ENCODE data around the gene BUD23.
A peak's percentile ranks its signal among the peaks of the same experiment; 100 is the strongest.
"Not testable (repeated sequence)": the region's sequence is repeated elsewhere in the genome, so short reads cannot be mapped to it uniquely, and the experiment has no call there.

The BUD23 gene, protein sequence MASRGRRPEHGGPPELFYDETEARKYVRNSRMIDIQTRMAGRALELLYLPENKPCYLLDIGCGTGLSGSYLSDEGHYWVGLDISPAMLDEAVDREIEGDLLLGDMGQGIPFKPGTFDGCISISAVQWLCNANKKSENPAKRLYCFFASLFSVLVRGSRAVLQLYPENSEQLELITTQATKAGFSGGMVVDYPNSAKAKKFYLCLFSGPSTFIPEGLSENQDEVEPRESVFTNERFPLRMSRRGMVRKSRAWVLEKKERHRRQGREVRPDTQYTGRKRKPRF

DNA sequence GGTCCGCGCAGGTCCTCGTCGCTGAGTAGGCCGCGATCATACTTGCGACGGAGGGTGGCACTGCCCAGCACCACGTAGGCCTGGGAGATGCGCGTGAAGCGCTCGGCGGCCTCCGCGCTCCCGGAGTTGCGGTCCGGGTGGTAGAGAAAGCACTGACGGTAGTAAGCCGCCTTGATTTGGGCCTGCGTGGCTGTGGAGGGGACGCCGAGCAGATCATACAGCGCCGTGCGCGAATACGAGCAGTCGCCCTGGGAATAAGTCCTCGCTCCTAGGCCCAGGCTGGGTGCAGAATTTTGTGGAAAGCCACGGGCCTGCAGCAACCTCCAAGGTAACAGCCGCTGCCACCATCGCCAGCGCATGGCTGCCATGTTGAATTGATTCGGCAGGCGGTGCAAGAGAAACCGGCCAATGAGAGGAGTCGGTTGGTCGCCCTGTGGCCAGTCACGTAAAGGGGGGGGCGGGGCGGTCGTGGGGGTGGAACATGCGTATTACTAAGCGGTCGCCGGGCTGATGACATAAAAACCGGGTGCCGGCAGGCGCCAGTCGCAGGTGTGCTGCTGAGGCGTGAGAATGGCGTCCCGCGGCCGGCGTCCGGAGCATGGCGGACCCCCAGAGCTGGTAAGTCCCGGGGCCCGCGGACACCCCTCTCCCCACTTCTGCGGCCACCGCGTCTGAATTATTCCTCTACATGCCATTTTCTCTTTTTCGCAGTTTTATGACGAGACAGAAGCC lies at the start of gene BUD23, which contains the start of gene DNAJC30:
TSS of gene BUD23 (plus strand) at position 542 of the 732 bp plus-strand sequence. CDS start at position 571, 29 bp downstream.
TSS of gene DNAJC30 (minus strand) at position 398 of the 732 bp plus-strand sequence. CDS start at position 368, 30 bp downstream.
- peak; percentile 86 for DNase-seq

GRCh38 chr7:73633844-73634243 lies 49.6 kb upstream of the BUD23 start:
- no peak for DNase-seq

DNA sequence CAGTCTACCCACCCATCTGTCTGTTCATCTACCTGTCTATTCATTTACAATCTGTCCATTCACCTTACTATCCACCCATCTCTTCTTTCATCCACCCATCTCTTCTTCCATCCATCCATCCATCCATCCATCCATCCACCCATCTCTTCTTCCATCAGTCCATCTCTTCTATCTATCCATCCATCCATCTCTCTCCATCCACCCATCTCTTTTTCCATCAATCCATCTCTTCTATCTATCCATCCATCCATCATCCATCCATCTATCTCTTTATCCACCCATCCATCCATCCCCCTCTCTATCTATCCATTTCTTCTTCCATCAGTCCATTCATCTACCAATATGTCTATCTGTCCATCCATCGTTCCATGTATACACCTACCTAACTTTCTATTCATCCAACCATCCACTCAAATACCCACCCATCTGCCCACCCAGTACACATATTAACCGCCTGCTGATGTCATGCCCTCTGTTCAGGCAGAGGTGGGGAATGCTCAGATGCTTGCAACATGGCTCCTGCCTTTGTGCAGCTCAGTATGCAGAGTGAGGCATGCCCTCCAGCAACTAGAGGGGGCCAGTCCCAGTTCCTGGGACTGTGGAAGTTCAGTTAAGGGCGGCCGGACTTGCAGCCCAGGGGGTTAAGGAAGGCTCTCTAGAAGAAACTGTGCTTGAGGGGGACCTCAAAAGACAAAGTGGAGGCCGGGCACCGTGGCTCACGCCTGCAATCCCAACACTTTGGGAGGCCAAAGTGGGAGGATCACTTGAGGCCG lies 47.8 kb upstream of the BUD23 start:
- DNase-seq, result no peak

- peak in 1 of 2 experiments; percentile 11 for DNase-seq
Measured at GRCh38 chr7:73638911-73639310, 44.5 kb upstream of the BUD23 start.

- DNase-seq, result no peak
Measured at GRCh38 chr7:73642834-73643233, 40.6 kb upstream of the BUD23 start.

DNA sequence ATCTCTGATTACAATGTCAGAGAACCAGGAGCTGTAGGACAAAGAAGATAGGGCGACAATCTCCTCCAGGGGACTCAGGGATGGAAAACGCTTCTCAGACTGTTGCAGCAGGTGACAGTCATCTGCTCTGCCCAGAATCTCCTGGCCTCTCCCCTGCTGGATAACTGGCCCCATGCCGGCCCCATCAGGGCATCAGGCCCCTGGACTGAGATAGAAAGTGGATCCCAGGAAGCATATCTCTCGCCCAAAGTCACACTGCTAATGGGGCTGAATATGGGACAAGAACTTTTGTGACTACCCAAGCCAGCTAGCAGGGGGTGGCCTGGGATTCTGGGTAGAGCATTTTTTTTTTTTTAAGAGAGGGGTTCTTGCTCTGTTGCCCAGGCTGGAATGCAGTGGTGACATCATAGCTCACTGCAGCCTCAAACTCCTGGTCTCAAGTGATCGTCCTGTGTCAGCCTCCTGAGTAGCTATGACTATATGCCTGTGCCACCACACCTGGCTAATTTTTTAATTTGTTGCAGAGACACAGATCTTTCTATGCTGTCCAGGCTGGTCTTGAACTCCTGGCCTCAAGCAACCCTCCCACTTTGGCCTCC lies 38.6 kb upstream of the BUD23 start:
- DNase-seq, result no peak

DNA sequence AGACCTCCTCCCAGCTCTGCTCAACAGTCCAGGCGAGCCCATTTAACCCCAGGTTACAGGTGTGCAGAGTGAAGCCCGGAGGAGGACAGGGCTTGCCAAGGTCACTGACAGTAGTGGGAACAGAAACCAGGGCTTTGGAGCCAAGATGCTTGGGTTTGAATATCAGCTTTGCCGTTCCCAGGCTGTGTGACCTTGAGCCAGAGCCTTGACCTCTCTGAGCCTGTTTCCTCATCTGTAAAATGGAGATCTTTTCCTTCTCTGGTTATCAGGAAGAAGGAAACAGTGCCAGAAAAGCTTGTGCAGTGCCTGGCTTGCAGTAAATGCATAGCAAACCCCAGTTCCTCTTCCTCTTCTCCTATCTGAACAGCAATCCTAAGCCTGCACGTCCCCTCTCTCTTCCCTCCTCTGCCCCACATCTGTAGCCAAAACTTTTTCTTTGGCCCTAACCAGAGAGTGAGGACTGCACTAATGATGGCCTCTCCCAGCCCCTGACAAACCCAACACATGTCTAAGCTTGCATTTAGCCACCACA lies 37.7 kb upstream of the BUD23 start:
- DNase-seq, result peak in 1 of 2 experiments; percentile 18

DNA sequence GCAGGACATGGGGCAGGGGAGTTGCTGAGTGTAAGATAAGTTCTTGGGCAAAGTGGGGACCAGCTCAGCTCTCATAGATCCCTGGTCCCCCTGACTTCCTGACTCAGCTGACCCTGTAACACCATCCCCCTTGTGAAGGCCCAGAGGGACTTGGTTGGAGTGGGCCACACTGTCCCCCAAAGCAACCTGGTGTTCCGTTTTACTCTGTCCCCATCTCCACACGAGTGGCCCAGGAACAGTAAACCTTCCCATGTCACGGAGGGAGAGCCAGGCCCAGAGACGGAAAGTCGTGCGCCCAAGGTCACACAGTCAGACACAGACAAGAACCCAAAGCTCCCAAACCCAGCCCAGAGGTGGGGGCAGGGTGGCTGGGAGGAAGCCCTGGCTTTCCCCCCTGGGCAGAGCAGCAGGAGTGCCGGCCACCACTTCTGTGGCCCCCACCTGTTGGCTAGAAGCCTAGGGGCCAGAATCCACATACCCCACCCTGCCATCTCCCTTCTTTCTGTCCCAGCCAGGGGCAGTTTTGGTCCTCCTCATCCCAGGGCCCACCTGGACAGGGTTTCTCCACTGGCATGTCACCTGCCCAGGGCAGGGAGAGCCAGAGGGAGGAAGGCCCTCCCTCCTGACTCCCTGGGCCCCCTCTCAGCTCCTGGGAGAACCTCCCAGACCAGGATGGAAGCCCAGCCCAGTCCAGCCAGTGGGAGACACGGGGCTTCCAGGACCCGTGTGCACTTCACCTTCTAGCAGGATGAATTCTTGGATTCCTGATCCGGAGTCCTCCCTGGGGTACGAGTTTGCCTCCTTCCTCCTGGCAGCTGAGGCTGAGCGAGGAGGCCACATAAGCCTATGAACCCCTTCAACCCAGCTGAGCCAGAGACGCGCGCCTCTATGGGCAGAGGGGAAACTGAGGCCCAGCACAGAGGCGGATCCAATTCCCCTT lies 36.3 kb upstream of the BUD23 start:
- no peak for DNase-seq

DNA sequence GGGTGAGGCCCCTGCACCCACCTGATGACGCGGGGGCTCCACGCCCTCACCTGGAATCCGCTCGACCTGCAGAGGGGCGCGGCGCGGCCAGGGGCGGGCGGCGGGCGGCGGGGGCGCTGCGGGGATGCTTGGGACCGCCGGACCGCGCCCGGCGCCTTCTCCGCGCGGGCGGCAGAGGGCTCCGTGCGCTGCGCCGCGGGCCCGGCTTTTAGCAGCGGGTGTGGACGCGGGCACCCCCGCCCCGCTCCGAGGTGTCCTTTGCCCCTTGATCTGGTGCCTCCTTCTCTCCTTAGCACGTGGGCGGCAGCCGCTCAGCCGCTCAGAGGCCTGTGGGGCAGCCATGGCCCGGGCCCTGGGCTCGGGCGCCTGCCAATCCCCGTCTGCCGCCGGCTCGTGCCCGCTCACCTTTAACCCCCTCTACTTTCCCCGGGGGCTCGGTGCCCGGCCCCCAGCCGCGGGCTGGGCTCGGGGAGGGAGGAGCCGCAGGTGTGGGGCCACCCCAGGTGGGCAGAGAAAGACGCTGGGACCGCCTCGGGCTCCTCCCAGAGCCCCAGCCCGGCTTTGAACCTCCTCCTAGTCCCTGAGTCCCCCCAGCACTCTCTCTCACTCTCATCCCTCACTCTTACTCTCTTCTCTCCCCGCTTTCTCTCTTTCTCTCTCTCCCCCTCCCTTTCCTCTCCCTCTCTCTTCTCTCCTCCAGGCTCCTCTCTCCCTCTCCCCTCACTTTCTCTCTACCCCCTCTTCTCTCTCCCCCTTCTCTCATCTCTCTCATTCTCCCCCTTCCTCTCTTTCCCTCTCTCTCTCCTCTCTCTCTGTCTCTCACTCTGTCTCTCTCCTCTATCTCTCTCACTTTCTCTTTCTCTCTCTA lies 35.4 kb upstream of the BUD23 start:
- DNase-seq, result no peak

GRCh38 chr7:73648593-73649332 lies 34.6 kb upstream of the BUD23 start:
- DNase-seq, result no peak

DNA sequence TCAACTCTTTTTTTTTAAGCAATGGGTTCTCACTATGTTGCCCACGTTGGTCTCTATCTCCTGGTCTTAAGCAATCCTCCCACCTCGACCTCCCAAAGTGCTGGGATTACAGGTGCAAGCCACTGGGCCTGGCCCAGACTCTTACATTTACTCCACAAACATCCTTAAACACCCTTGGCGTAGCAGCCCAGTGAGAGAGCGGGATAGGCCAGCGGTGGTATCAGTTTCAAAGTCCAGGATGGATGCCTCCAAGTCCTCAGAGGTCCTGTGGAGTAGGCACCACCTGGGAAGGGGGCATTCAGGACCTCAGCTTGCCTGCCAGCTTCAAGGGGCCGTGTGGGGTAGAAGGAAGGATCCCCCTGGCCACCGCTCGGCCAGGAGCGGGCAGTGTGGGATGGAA lies 33.8 kb upstream of the BUD23 start:
- no peak for DNase-seq

DNA sequence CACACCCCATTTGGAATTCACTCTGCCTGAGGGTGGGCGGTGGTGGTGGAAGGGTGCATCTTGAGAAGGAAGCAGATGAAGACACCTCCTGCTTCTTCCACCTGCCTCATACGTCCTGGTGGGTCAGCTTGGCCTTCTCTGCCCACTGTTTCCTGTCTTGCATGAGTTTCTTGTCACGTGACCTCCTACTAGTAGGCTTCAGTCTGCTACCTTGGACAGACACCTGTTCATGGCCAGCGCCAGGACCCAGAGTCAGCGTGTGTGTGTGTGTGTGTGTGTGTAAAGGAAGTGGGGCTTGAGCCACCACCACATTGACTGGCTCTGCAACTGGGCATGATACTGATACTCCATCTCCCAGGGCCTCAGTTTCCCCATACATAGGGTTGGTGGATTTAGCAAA lies 32.9 kb upstream of the BUD23 start:
- DNase-seq, result no peak

- DNase-seq, result no peak
Measured at GRCh38 chr7:73652541-73652949, 30.9 kb upstream of the BUD23 start.

GRCh38 chr7:73655309-73655708 lies 28.1 kb upstream of the BUD23 start:
- DNase-seq, result not testable (repeated sequence)

GRCh38 chr7:73659983-73660382 lies 23.4 kb upstream of the BUD23 start:
- no peak for DNase-seq

GRCh38 chr7:73660594-73660993 lies 22.8 kb upstream of the BUD23 start:
- DNase-seq, result not testable (repeated sequence)

DNA sequence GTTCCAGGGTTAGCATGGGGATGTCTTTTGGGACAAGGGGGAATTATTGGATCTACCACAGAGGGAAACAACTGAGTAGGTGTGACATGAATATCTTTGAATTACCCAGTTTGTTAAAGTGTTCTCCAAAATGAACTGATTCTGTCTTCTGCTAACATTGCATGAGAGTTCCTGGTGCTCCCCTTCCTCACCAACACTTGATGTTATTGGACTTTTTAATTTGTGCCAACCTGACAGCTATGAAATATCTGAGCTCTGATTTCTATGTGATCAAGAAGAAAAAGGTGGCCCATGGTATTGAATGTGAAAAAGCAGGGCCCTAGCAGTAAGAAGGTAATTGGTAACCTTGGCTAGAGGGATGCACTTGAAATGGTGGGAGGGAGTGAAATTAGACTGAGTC lies 20.4 kb upstream of the BUD23 start:
- DNase-seq, result no peak

- DNase-seq, result peak; percentile 51 to 71
Measured at GRCh38 chr7:73667344-73668102, 15.9 kb upstream of the BUD23 start, which contains the start of gene VPS37D. VPS37D (plus strand) TSS chr7:73667831; CDS start chr7:73667959, 128 bp downstream.

Measured in AML-193 (cell line).